ENCODE results near the gene MINAR1.

Gene MINAR1

GRCh38 chr15:79478108-79478507 is 46.0 kb downstream of the MINAR1 start:
- in situ Hi-C loops (cut with HindIII; ENCODE audit: low pct_ligation_motif_present, low sequenced_read_pairs), result no loop called here
- no peak for TF ChIP-seq CTCF (IDR thresholded peaks at IDR 0.05; ENCODE audit: low read depth, low read length, missing control alignments)
- Histone ChIP-seq H3K36me3 (replicated peaks) (no peaks in the 10 kb centered on the region), H3K27ac (no peak overlapping the region), H3K27me3 (replicated peaks) (no peaks in the 10 kb centered on the region), H3K4me3 (ENCODE audit: low read depth, low read length) (no peak overlapping the region)
- DNase-seq, result no peak

GRCh38 chr15:79479616-79480015 is 47.5 kb downstream of the MINAR1 start:
- Histone ChIP-seq H3K36me3 (replicated peaks) (no peaks in the 10 kb centered on the region), H3K27me3 (replicated peaks) (no peaks in the 10 kb centered on the region), H3K27ac (no peak overlapping the region), H3K4me3 (ENCODE audit: low read depth, low read length) (no peak overlapping the region)
- TF ChIP-seq CTCF (IDR thresholded peaks at IDR 0.05; ENCODE audit: low read depth, low read length, missing control alignments), result no peak
- DNase-seq, result no peak
- in situ Hi-C loops (cut with HindIII; ENCODE audit: low pct_ligation_motif_present, low sequenced_read_pairs), result no loop called here

GRCh38 chr15:79481793-79482192 is 49.7 kb downstream of the MINAR1 start:
- Histone ChIP-seq H3K36me3 (replicated peaks) (no peaks in the 10 kb centered on the region), H3K27me3 (replicated peaks) (no peaks in the 10 kb centered on the region), H3K27ac (no peak overlapping the region), H3K4me3 (ENCODE audit: low read depth, low read length) (no peak overlapping the region)
- in situ Hi-C loops (cut with HindIII; ENCODE audit: low pct_ligation_motif_present, low sequenced_read_pairs), result no loop called here
- no peak for TF ChIP-seq CTCF (IDR thresholded peaks at IDR 0.05; ENCODE audit: low read depth, low read length, missing control alignments)
- DNase-seq, result no peak

Measured in brain microvascular endothelial cell (primary cell).